HG03432 (cell line): ENCODE measurements around the gene LRCH1.
A peak's percentile ranks its signal among the peaks of the same experiment; 100 is the strongest.
"Not testable (repeated sequence)": the region's sequence is repeated elsewhere in the genome, so short reads cannot be mapped to it uniquely, and the experiment has no call there.

Source experiments
- ATAC-seq: cut with Tn5 transposase; IDR thresholded peaks from one replicate; pipeline ENCODE4 v1.9.1; 2021; ENCODE audit warnings: mild to moderate bottlenecking, moderate library complexity; ENCODE audit not compliant: unreplicated experiment

The LRCH1 gene

GRCh38 chr13:46745062-46745461 is 192.1 kb downstream of the LRCH1 start:
- no peak for ATAC-seq

GRCh38 chr13:46745706-46746105 is 192.7 kb downstream of the LRCH1 start:
- ATAC-seq: no peak

GRCh38 chr13:46747031-46747820 is 194.3 kb downstream of the LRCH1 start:
- no peak for ATAC-seq

GRCh38 chr13:46748300-46748699 is 195.3 kb downstream of the LRCH1 start:
- no peak for ATAC-seq

- no peak for ATAC-seq
These were observed 197.0 kb downstream of the LRCH1 start for GRCh38 chr13:46749951-46750350.

- peak; percentile 84 for ATAC-seq
These were observed 199.1 kb downstream of the LRCH1 start for GRCh38 chr13:46751811-46752635.

- no peak for ATAC-seq
These were observed 200.2 kb downstream of the LRCH1 start for GRCh38 chr13:46753137-46753536.

- ATAC-seq: no peak
These were observed 200.9 kb downstream of the LRCH1 start for GRCh38 chr13:46753917-46754316.

GRCh38 chr13:46754812-46755211 is 201.8 kb downstream of the LRCH1 start:
- no peak for ATAC-seq

GRCh38 chr13:46755508-46755907 is 202.5 kb downstream of the LRCH1 start:
- not testable (repeated sequence) for ATAC-seq

- ATAC-seq: no peak
These were observed 204.0 kb downstream of the LRCH1 start for GRCh38 chr13:46756977-46757376.

- no peak for ATAC-seq
These were observed 204.7 kb downstream of the LRCH1 start for GRCh38 chr13:46757640-46758039.

- no peak for ATAC-seq
These were observed 206.9 kb downstream of the LRCH1 start for GRCh38 chr13:46759846-46760245.

GRCh38 chr13:46761174-46761573 is 208.2 kb downstream of the LRCH1 start:
- no peak for ATAC-seq

- ATAC-seq: no peak
These were observed 208.9 kb downstream of the LRCH1 start for GRCh38 chr13:46761866-46762265.

- ATAC-seq: not testable (repeated sequence)
These were observed 217.0 kb downstream of the LRCH1 start for GRCh38 chr13:46769925-46770324.

GRCh38 chr13:46771693-46772092 is 218.7 kb downstream of the LRCH1 start:
- ATAC-seq: no peak

GRCh38 chr13:46773541-46773940 is 220.6 kb downstream of the LRCH1 start:
- ATAC-seq: no peak

- ATAC-seq: no peak
These were observed 222.6 kb downstream of the LRCH1 start for GRCh38 chr13:46775385-46776107.

- ATAC-seq: no peak
These were observed 225.1 kb downstream of the LRCH1 start for GRCh38 chr13:46778095-46778494.

- no peak for ATAC-seq
These were observed 225.9 kb downstream of the LRCH1 start for GRCh38 chr13:46778890-46779289.
